OCI-LY1 (cell line): ENCODE measurements around the gene CCR6.

Experiments
- EZH2 ChIP-seq: fragments of 200-600 bp; sonication (generic), shearing (Covaris generic); IDR thresholded peaks from 2 replicates; pipeline ENCODE4 v1.8.0; 2017; ENCODE audit warnings: borderline replicate concordance, mixed run types, mild to moderate bottlenecking, antibody characterized with exemption, low read length, moderate library complexity, mixed read lengths
- TF ChIP-seq, protein P1 (sequence below): fragments of 200-600 bp; sonication (generic), shearing (Covaris generic); IDR thresholded peaks from 2 replicates; pipeline ENCODE4 v1.5.1; 2017; ENCODE audit warnings: mild to moderate bottlenecking, antibody characterized with exemption, low read length, moderate library complexity, mixed read lengths

DNA sequence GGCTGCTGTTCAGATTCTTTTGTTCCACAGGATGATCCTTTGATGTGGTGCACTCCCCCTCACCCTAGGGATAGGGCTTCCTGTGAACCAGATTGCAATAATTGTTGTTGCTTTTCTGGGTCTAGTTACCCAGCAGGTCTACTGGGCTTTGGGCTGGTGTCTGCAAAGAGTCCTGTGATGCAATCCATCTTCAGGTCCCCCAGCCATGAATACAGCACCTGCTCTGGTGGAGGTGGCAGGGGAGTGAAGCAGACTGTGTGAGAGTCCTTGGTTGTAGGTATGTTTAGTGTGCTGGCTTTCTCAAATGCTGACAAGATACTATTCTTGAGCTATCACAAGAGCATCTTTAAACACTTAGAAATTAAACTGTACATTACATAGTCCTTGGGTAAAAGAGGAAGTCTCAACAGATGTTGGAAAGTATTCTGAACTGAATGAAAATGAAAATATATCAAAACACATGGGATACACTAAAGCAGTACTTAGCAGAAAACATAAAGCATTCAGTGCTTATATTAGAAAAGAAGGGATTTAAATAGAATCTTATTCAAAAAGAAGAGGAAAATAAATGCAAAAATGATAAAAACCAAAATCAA is 49.1 kb upstream of the CCR6 start:
- TF ChIP-seq, protein P1, sequence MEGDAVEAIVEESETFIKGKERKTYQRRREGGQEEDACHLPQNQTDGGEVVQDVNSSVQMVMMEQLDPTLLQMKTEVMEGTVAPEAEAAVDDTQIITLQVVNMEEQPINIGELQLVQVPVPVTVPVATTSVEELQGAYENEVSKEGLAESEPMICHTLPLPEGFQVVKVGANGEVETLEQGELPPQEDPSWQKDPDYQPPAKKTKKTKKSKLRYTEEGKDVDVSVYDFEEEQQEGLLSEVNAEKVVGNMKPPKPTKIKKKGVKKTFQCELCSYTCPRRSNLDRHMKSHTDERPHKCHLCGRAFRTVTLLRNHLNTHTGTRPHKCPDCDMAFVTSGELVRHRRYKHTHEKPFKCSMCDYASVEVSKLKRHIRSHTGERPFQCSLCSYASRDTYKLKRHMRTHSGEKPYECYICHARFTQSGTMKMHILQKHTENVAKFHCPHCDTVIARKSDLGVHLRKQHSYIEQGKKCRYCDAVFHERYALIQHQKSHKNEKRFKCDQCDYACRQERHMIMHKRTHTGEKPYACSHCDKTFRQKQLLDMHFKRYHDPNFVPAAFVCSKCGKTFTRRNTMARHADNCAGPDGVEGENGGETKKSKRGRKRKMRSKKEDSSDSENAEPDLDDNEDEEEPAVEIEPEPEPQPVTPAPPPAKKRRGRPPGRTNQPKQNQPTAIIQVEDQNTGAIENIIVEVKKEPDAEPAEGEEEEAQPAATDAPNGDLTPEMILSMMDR, result no peak
- TF ChIP-seq EZH2, result no peak
